ENCODE data around the gene NLRP1. TPM values are rescaled to one million over a fixed set of nuclear protein-coding genes. Genes with fewer than 3 reads are reported as not detected.

Gene NLRP1
- total RNA-seq, 4 donors from 2014 or later, result 7.6 to 21.8 (median 13.7) TPM

DNA sequence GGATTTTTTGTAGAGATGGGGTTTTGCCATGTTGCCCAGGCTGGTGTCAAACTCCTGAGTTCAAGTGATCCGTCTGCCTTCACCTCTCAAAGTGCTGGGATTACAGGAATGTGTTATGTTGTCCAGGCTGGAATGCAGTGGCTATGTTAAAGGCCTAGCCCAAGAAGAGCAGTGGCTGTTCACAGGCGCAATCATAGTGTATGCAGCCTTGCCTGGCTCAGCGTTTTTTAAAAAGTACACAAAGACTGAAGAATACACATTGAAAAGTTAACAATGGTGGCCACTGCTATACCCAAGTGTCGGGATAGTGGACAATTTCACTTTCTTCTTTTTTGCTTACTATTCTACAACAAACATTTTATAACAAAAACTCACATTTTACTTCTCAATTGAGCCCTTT is 105.3 kb downstream of the NLRP1 start:
- no peak overlapping the region for H3K27ac ChIP-seq
- peaks cover 0 to 64% (median 30%) of the 10 kb centered on the region in 4 donors for H3K36me3 ChIP-seq
- no peaks in the 10 kb centered on the region for H3K9me3 ChIP-seq
- H3K4me1 ChIP-seq, result no peaks in the 10 kb centered on the region
- intact Hi-C loops (cut with DNase I; ENCODE audit: low total_unique reads) (no loop called here), in situ Hi-C loops (cut with MboI; ENCODE audit: low pct_ligation_motif_present in 1 of 4, low pct_unique_long_range_greater_than_20kb in 1 of 4, low sequenced_read_pairs in 3 of 4) (no loop called here)
- no peak overlapping the region for H3K4me3 ChIP-seq
- no peak for DNase-seq
- no peaks in the 10 kb centered on the region for H3K27me3 ChIP-seq
- 93 to 100% methylated on average over 1 to 4 of the region's 4 CpGs for WGBS, 2 donors (ENCODE audit: low coverage in 1 of 2)
- no peak for TF ChIP-seq POLR2AphosphoS5 (IDR thresholded peaks at IDR 0.05)
- TF ChIP-seq, protein P1, sequence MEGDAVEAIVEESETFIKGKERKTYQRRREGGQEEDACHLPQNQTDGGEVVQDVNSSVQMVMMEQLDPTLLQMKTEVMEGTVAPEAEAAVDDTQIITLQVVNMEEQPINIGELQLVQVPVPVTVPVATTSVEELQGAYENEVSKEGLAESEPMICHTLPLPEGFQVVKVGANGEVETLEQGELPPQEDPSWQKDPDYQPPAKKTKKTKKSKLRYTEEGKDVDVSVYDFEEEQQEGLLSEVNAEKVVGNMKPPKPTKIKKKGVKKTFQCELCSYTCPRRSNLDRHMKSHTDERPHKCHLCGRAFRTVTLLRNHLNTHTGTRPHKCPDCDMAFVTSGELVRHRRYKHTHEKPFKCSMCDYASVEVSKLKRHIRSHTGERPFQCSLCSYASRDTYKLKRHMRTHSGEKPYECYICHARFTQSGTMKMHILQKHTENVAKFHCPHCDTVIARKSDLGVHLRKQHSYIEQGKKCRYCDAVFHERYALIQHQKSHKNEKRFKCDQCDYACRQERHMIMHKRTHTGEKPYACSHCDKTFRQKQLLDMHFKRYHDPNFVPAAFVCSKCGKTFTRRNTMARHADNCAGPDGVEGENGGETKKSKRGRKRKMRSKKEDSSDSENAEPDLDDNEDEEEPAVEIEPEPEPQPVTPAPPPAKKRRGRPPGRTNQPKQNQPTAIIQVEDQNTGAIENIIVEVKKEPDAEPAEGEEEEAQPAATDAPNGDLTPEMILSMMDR (IDR thresholded peaks at IDR 0.05), result no peak
- no peak for TF ChIP-seq POLR2A (IDR thresholded peaks at IDR 0.05)
- TF ChIP-seq EP300 (IDR thresholded peaks at IDR 0.05; ENCODE audit: low read depth), result no peak

DNA sequence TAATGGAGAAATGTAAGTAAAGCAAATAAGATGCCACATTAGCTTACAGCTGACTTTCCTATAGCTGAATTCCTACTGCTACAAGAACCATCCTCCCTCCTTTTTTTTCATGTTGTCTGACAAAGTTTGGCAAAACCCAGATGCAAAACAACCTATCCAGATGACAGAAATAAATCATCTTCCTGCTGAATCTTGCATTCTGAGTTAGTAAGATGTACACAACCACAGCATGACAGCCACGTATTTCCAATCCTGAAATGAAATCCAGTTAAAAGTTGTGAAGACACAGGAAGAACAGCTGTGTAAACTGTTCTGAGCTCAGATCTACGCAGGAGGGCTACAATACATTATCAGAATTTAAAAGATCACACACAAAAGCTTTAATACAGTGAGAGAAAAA is 110.4 kb downstream of the NLRP1 start:
- DNase-seq, result no peak
- intact Hi-C loops (cut with DNase I; ENCODE audit: low total_unique reads), result no loop called here
- WGBS, 2 donors (ENCODE audit: low coverage in 1 of 2), result 85 to 91% methylated on average over 2 of the region's 2 CpGs
- no peaks in the 10 kb centered on the region for H3K9me3 ChIP-seq
- peaks cover 0 to 5% (median 2%) of the 10 kb centered on the region in 4 donors for H3K4me1 ChIP-seq
- no peak overlapping the region for H3K4me3 ChIP-seq
- TF ChIP-seq POLR2A (IDR thresholded peaks at IDR 0.05) (no peak), POLR2AphosphoS5 (IDR thresholded peaks at IDR 0.05) (no peak), EP300 (IDR thresholded peaks at IDR 0.05; ENCODE audit: low read depth) (no peak)
- TF ChIP-seq, protein P1 (IDR thresholded peaks at IDR 0.05), result no peak
- no peaks in the 10 kb centered on the region for H3K27me3 ChIP-seq
- peaks cover 0 to 34% (median 15%) of the 10 kb centered on the region in 4 donors for H3K36me3 ChIP-seq
- no peak overlapping the region for H3K27ac ChIP-seq
- in situ Hi-C loops (cut with MboI; ENCODE audit: low pct_ligation_motif_present in 1 of 4, low pct_unique_long_range_greater_than_20kb in 1 of 4, low sequenced_read_pairs in 3 of 4), result no loop called here

DNA sequence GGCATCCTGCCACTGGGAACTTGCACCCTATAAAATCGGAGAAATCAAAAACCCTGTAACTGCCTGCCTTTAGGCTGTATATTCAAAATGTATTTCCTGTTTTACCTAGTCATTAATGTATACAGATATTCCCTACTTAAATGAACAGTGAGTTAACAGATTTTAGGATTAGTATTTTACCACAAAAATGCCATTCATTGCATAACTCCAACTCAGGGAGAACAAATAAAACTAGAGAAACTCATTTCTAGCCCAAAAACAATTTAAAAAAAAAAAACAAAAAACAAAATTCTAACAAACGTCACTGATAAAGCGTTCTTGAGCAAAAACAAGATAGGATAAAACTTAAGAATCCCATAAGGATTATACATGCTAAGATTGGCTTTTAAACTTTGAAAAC is 111.8 kb downstream of the NLRP1 start:
- 88 to 89% methylated on average over 3 of the region's 3 CpGs for WGBS, 2 donors (ENCODE audit: low coverage in 1 of 2)
- Histone ChIP-seq H3K36me3 (peaks cover 0 to 20% (median 8%) of the 10 kb centered on the region in 4 donors), H3K4me1 (peaks cover 3 to 10% (median 7%) of the 10 kb centered on the region in 4 donors), H3K4me3 (no peak overlapping the region), H3K9me3 (no peaks in the 10 kb centered on the region), H3K27me3 (no peaks in the 10 kb centered on the region), H3K27ac (no peak overlapping the region)
- TF ChIP-seq EP300 (IDR thresholded peaks at IDR 0.05; ENCODE audit: low read depth), result no peak
- TF ChIP-seq, protein P1 (IDR thresholded peaks at IDR 0.05), result no peak
- DNase-seq, result no peak
- intact Hi-C loops (cut with DNase I; ENCODE audit: low total_unique reads) (no loop called here), in situ Hi-C loops (cut with MboI; ENCODE audit: low pct_ligation_motif_present in 1 of 4, low pct_unique_long_range_greater_than_20kb in 1 of 4, low sequenced_read_pairs in 3 of 4) (no loop called here)

DNA sequence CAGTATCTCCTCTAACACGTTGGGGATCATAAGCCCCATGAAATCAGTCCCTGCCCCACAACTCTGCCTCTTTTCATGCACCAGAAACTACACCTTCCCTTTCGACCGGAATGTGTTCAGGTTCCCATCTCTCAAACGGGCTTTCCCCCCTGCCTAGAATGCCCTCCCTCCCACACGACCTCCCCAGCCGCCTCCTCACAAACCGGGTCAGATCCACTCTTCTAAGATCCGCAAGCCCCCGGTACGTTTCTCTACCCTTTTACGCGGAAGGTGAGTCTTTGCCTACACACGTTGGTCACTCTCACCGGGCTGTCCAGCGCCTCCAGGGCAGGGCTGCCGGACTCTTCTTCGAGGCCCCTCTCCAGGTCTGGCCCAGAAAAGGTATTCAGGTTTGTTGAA is 116.2 kb downstream of the NLRP1 start:
- no peak for DNase-seq
- Histone ChIP-seq H3K9me3 (no peaks in the 10 kb centered on the region), H3K27ac (peak overlapping the region; percentile 76 to 89 (median 79)), H3K4me3 (peak overlapping the region; percentile 55 to 100 (median 81)), H3K4me1 (peaks cover 5 to 20% (median 17%) of the 10 kb centered on the region in 4 donors), H3K36me3 (peaks cover 0 to 3% (median 0%) of the 10 kb centered on the region in 4 donors), H3K27me3 (no peaks in the 10 kb centered on the region)
- intact Hi-C loops (cut with DNase I; ENCODE audit: low total_unique reads) (no loop called here), in situ Hi-C loops (cut with MboI; ENCODE audit: low pct_ligation_motif_present in 1 of 4, low pct_unique_long_range_greater_than_20kb in 1 of 4, low sequenced_read_pairs in 3 of 4) (no loop called here)
- TF ChIP-seq POLR2AphosphoS5 (IDR thresholded peaks at IDR 0.05) (no peak), POLR2A (IDR thresholded peaks at IDR 0.05) (no peak), EP300 (IDR thresholded peaks at IDR 0.05; ENCODE audit: low read depth) (no peak)
- TF ChIP-seq, protein P1 (IDR thresholded peaks at IDR 0.05), result no peak
- WGBS, 2 donors (ENCODE audit: low coverage in 1 of 2), result 0% methylated on average over 9 to 17 of the region's 17 CpGs
